Subcutaneous adipose tissue (tissue), 4 donors: ENCODE data around the gene MYO19. TPM values are rescaled to one million over a fixed set of nuclear protein-coding genes. Genes with fewer than 3 reads are reported as not detected.

Experiments
- total RNA-seq, 4 donors: library from RNA; depleted of rRNA; stranded (reverse); fragments of >200 nt; gene quantifications; one replicate each; pipeline ENCODE4 v1.1.0, GENCODE V29; 2016
- TF ChIP-seq, protein P1 (sequence below): fragments of 450-650 bp; IDR thresholded peaks from one replicate; pipeline ENCODE4 v1.5.1; 2016; ENCODE audit warnings: low read depth, mild to moderate bottlenecking, control low read depth, antibody characterized with exemption, moderate library complexity

Gene MYO19
- total RNA-seq, 4 donors from 2014 or later: 33.3 to 76.1 (median 48.1) TPM

DNA sequence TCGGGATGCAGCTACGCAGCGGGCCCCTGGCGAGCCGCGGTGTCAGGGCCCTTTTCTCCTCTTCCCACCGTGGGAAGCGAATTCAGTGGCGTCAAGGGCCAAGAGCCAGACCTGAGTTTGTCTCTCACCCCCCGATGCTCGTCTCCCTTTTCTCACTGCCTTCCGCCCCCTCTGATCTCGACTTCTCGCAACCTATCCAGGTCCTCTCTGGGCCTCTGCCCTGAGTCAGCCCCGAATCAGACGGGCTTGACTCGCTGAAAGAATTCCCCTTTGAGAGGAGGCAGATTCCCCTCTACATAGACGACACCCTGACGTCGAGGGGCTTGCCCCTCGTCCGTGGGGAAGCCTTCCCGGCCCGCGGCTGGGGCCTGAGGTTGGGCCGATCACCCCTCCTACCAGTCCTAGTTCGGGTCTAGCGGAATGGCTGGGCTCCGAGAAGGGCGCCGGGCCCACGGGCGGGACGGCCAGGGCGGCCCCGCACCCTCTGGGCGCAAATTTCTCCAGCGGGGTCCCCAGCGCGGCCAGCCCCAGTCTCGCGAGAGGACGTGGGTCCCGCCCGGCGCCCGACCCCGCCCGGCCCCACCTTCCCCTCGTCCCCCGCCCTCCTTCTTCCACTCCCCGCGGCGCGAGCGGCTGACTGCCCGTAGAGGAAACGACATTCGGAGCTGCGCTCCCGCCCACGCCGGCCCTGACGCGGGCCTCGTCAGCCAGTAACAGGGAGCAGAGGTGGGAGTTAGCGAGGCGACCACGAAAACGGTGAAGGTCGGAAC lies 9.8 kb upstream of the MYO19 start, which contains the start of gene GGNBP2:
Gene GGNBP2, plus strand, starts transcription at position 613 of the 770 bp plus-strand sequence. CDS start 806 bp downstream, outside the sequence.
- TF ChIP-seq, protein P1, sequence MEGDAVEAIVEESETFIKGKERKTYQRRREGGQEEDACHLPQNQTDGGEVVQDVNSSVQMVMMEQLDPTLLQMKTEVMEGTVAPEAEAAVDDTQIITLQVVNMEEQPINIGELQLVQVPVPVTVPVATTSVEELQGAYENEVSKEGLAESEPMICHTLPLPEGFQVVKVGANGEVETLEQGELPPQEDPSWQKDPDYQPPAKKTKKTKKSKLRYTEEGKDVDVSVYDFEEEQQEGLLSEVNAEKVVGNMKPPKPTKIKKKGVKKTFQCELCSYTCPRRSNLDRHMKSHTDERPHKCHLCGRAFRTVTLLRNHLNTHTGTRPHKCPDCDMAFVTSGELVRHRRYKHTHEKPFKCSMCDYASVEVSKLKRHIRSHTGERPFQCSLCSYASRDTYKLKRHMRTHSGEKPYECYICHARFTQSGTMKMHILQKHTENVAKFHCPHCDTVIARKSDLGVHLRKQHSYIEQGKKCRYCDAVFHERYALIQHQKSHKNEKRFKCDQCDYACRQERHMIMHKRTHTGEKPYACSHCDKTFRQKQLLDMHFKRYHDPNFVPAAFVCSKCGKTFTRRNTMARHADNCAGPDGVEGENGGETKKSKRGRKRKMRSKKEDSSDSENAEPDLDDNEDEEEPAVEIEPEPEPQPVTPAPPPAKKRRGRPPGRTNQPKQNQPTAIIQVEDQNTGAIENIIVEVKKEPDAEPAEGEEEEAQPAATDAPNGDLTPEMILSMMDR: no peak

DNA sequence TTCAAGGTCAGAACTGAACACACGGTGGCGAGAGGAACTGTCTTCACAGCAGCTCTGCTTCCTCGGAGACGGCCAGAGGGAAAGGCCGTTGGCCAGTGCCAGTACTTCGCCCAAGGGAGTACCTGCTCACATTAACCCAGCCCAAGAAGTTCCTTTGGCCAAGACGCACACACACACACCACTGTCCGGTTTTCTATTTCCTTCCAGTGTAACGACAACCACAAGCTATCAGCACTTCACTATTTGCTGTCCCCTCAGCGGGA lies 9.3 kb upstream of the MYO19 start:
- TF ChIP-seq, protein P1: no peak

DNA sequence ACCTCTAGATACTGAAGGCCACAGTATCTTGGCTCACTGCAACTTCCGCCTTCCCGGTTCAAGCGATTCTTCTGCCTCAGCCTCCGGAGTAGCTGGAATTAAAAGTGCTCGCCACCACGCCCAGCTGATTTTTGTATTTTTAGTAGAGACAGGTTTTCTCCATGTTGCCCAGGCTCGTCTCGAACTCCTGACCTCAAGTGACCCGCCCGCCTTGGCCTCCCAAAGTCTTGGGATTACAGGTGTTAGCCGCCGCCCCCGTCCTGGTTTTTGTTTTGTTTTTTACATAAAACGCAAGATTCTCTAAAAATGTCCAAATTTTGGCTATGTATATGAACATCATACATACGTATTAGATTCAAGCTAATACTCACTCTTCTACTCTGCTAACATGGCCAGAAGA lies 8.1 kb upstream of the MYO19 start:
- TF ChIP-seq, protein P1: no peak

DNA sequence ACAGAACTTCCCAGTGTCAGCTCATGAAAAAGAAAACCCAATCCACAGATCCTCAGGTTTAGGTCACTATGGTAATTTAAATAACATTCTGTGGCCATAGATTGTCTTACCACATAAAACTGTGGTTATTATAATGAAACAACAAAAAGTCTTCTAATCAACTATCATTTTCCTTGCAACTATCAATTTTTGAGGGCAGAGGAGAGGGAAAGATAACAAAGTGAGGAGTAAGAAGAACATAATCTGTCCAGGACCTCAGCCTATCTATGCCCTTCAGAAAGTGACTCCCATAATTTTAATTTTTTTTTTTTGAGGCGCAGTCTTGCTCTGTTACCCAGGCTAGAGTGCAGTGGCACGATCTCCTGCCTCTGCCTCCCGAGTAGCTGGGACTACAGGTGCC lies 6.0 kb upstream of the MYO19 start:
- TF ChIP-seq, protein P1: no peak

DNA sequence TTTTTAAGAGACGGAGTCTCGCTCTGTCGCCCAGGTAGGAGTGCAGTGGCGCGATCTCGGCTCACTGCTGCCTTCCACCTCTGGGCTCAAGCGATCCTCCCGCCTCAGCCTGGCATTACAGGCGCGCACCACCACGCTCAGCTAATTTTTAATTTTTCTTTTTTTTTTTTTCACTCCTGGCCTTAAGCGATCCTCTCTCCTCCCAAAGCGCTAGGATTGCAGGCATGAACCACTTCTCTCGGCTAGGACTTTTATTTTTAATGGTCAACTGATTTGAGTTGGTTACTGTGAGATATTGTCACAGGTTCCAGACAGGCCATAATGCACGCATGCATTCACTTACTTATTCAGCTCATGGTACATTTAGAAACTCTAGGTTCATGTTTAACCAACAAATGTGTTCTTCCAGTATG lies 1.0 kb upstream of the MYO19 start:
- TF ChIP-seq, protein P1: no peak

DNA sequence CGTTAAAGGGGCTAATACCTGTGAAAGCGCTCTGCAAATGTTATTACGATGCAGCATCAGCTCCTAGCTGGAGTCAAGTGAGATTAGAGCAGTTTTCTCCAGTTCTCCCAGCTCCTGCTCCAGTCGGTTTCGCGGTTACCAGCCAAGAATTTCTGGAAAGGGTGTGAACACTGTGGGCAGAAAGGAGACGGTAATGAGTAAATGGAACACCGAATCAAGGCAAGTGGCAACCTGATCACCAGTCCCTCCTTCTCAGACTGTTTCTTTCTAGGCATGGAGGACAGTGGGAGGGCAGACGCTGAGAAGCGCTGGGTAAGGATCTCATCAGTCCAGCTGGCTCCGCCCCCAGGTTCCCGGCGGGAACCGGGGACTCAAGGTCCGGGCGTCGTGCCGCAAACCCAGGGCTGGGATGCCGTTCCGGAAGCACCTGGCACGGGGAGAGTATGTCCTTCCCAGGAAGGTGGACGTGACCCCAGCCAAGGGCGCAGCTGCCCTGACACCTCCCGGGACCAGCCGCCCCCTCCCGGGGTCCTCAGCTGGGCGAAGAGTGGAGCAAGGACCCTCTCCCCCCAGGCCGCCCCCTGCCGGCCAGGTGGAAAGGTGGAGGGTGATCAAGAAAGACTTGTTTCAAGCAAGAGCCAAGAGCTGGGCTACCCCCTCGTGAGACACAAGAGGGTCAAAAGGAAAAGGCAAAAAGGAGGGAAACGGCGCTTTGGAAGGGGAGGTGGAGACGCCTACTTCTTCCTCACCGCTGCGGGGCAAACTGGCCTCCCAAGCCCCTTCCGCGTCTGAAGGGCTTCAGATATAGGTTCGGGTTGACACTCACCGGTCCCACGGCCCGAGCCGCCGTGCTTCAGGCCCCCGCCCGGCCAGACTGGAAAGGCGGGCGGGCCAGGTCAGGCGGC lies 481 bp downstream of the MYO19 start:
- TF ChIP-seq, protein P1: no peak

DNA sequence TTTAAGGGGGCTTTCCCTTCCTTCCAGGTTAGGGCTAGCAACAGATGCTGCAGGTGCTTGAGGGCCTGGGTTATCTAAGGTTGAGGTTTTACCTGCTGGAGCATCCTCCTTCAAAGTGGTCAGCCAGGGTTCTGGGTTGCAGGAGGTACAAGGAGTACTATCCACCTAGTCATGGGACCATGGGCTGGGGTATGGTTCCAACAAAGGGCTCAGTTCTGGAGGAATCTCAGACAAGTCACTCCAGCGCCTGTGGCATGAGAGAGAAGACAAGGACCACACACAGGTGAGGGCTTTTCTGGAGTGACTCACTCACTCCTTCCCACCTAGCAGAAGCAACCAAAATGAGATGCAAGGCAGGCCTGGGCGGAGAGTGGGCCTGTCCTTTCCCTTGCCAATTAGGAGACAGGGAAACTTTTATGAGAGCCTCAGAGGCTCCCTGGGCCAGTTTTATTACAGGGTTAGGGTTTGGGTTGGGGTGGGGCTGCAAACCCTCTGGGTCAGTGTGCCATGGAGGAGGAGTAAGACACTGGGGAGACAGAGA lies 2.2 kb downstream of the MYO19 start:
- TF ChIP-seq, protein P1: no peak
